ENCODE measurements around the gene TALDO1.

GRCh38 chr11:771617-772204 lies 24.4 kb downstream of the TALDO1 start:
- TF ChIP-seq ELF4 (CRISPR knock-in tag; IDR thresholded peaks at IDR 0.05; ENCODE audit: low read depth): no peak
- TF ChIP-seq CTCF (IDR thresholded peaks at IDR 0.05): no peak

All from WTC11 (cell line).